Keratinocyte (primary cell): Measurements from ENCODE around the gene SH3PXD2A.

Source experiments
- EZH2 ChIP-seq: IDR thresholded peaks from one replicate; pipeline ENCODE4 v1.6.1; 2012; ENCODE audit warnings: inconsistent platforms, mild to moderate bottlenecking, low read length, moderate library complexity
- TF ChIP-seq, protein P1 (sequence below), 3 experiments: IDR thresholded peaks in 1 of 3; conservative IDR thresholded peaks in 1 of 3; optimal IDR thresholded peaks in 1 of 3; 2 replicates in 2 of 3; 3 replicates in 1 of 3; pipeline versions ENCODE3 to v1.5.1; 2011; ENCODE audit warnings: low read length in 3 of 3, mild to moderate bottlenecking in 3 of 3, moderate library complexity in 2 of 3, control low read depth in 1 of 3, inconsistent platforms in 1 of 3; ENCODE audit not compliant: insufficient read depth in 2 of 3; ENCODE audit errors: extremely low read depth in 1 of 3

DNA sequence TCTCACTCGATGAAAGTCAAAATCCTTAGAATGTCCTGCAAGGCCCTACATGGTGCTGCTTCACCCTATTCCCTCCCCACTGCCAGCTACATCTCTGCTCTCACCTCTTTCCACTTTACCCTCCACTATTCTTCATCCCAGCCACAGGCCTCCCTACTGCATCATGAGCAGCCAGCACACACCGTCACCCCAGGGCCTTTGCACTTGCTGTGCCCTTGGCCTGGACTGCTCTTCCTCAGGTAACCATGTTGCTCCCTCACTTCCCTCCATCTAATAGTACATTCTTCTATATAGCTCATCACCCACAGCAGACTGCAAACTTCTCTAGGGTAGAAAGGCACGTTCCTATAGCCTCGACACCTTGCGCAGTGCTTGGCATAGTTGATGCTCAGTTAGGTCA is 167.7 kb downstream of the SH3PXD2A start:
- TF ChIP-seq EZH2, result no peak
- TF ChIP-seq, protein P1, sequence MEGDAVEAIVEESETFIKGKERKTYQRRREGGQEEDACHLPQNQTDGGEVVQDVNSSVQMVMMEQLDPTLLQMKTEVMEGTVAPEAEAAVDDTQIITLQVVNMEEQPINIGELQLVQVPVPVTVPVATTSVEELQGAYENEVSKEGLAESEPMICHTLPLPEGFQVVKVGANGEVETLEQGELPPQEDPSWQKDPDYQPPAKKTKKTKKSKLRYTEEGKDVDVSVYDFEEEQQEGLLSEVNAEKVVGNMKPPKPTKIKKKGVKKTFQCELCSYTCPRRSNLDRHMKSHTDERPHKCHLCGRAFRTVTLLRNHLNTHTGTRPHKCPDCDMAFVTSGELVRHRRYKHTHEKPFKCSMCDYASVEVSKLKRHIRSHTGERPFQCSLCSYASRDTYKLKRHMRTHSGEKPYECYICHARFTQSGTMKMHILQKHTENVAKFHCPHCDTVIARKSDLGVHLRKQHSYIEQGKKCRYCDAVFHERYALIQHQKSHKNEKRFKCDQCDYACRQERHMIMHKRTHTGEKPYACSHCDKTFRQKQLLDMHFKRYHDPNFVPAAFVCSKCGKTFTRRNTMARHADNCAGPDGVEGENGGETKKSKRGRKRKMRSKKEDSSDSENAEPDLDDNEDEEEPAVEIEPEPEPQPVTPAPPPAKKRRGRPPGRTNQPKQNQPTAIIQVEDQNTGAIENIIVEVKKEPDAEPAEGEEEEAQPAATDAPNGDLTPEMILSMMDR (optimal IDR thresholded peaks at IDR 0.05 in 1 of 3, IDR thresholded peaks at IDR 0.05 in 1 of 3, conservative IDR thresholded peaks at IDR 0.05 in 1 of 3; ENCODE audit: extremely low read depth in 1 of 3, insufficient read depth in 2 of 3, low read length in 3 of 3), result no peak
